Left ventricle myocardium inferior (tissue), 1 donor: Measurements from ENCODE around the gene FHAD1. TPM values are rescaled to one million over a fixed set of nuclear protein-coding genes. Genes with fewer than 3 reads are reported as not detected.

Experiments
- DNase-seq: peaks from one replicate; pipeline ENCODE4 v3.0.0-alpha.2; 2020
- H3K27ac ChIP-seq: fragments of 200-600 bp; replicated peaks from 2 replicates; pipeline ENCODE4 v1.8.0; 2021
- H3K27me3 ChIP-seq: fragments of 200-600 bp; 2 replicates; pipeline ENCODE4 v1.8.0; 2021; ENCODE audit warnings: low read depth
- H3K36me3 ChIP-seq: fragments of 200-600 bp; 2 replicates; pipeline ENCODE4 v1.8.0; 2021
- H3K4me1 ChIP-seq: fragments of 200-600 bp; 2 replicates; pipeline ENCODE4 v1.8.0; 2021
- H3K4me3 ChIP-seq: fragments of 200-600 bp; 2 replicates; pipeline ENCODE4 v1.8.0; 2021; ENCODE audit warnings: mild to moderate bottlenecking, moderate library complexity
- H3K9me3 ChIP-seq: fragments of 200-600 bp; replicated peaks from 2 replicates; pipeline ENCODE4 v1.8.0; 2021
- CTCF ChIP-seq: fragments of 200-600 bp; IDR thresholded peaks from 2 replicates; pipeline ENCODE4 v1.8.0; 2021; ENCODE audit warnings: antibody characterized with exemption, mild to moderate bottlenecking, borderline replicate concordance
- intact Hi-C: fragments of 100-400 bp; cut with micrococcal nuclease; formaldehyde crosslinking; loops from one replicate; pipeline ENCODE4 v1.11.0; 2022
- total RNA-seq: library from RNA; stranded (reverse); fragmentation: NEBNext Ultra II Directional; extraction: Animal tissue kit (Norgen Biotek cat#: 25700); gene quantifications from one replicate; pipeline ENCODE4 v1.2.1, GENCODE V29; 2021
- donor health status: DM: no; HTN: yes; CAD: no; lungs with severe emphysema.

The FHAD1 gene
- total RNA-seq, 1 donor from 2014 or later: not detected

- Histone ChIP-seq H3K4me3 (no peak overlapping the region), H3K4me1 (peaks cover 32% of the 10 kb centered on the region), H3K36me3 (no peaks in the 10 kb centered on the region), H3K27ac (no peak overlapping the region), H3K9me3 (no peaks in the 10 kb centered on the region), H3K27me3 (peaks cover 10% of the 10 kb centered on the region)
- TF ChIP-seq CTCF: no peak
- intact Hi-C loops: no loop called here
- DNase-seq: no peak
These were observed 84.7 kb downstream of the FHAD1 start for GRCh38 chr1:15331734-15332133.

- DNase-seq: no peak
- peaks cover 10% of the 10 kb centered on the region for H3K27me3 ChIP-seq
- no peak overlapping the region for H3K27ac ChIP-seq
- intact Hi-C loops: no loop called here
- no peak for TF ChIP-seq CTCF
- H3K9me3 ChIP-seq: no peaks in the 10 kb centered on the region
- peaks cover 39% of the 10 kb centered on the region for H3K4me1 ChIP-seq
- H3K36me3 ChIP-seq: no peaks in the 10 kb centered on the region
- no peak overlapping the region for H3K4me3 ChIP-seq
These were observed 85.5 kb downstream of the FHAD1 start for GRCh38 chr1:15332525-15332924.

GRCh38 chr1:15332952-15333715 is 86.1 kb downstream of the FHAD1 start:
- no peak overlapping the region for H3K4me3 ChIP-seq
- peaks cover 40% of the 10 kb centered on the region for H3K4me1 ChIP-seq
- DNase-seq: no peak
- intact Hi-C loops: no loop called here
- H3K9me3 ChIP-seq: no peaks in the 10 kb centered on the region
- no peak for TF ChIP-seq CTCF
- H3K27me3 ChIP-seq: peaks cover 10% of the 10 kb centered on the region
- H3K36me3 ChIP-seq: no peaks in the 10 kb centered on the region
- no peak overlapping the region for H3K27ac ChIP-seq

- no peak overlapping the region for H3K27ac ChIP-seq
- no peak overlapping the region for H3K4me3 ChIP-seq
- no peak for TF ChIP-seq CTCF
- H3K36me3 ChIP-seq: no peaks in the 10 kb centered on the region
- peaks cover 29% of the 10 kb centered on the region for H3K4me1 ChIP-seq
- intact Hi-C loops: no loop called here
- no peak for DNase-seq
- peaks cover 10% of the 10 kb centered on the region for H3K27me3 ChIP-seq
- H3K9me3 ChIP-seq: no peaks in the 10 kb centered on the region
These were observed 88.0 kb downstream of the FHAD1 start for GRCh38 chr1:15334995-15335394.

- intact Hi-C loops: no loop called here
- peak overlapping the region; percentile 90 for H3K27ac ChIP-seq
- H3K36me3 ChIP-seq: no peaks in the 10 kb centered on the region
- peak overlapping the region; percentile 21 for H3K4me3 ChIP-seq
- no peaks in the 10 kb centered on the region for H3K9me3 ChIP-seq
- peaks cover 10% of the 10 kb centered on the region for H3K27me3 ChIP-seq
- peaks cover 29% of the 10 kb centered on the region for H3K4me1 ChIP-seq
- peak; percentile 39 for DNase-seq
- no peak for TF ChIP-seq CTCF
These were observed 89.8 kb downstream of the FHAD1 start for GRCh38 chr1:15336866-15337265.
